NCI-H1105 treated with DMSO at 0.1 percent for 48 hours (cell line): Measurements from ENCODE around the gene USF3.
"Not testable (repeated sequence)": the region's sequence is repeated elsewhere in the genome, so short reads cannot be mapped to it uniquely, and the experiment has no call there.

Experiments
- DNase-seq: peaks from one replicate; lab custom pipeline; 2025; lab: John Stamatoyannopoulos, UW

Gene USF3

GRCh38 chr3:113649174-113649845 lies 47.1 kb downstream of the USF3 start:
- DNase-seq, result no peak

GRCh38 chr3:113648524-113648923 lies 47.9 kb downstream of the USF3 start:
- DNase-seq, result no peak

- DNase-seq, result no peak
Observed at GRCh38 chr3:113643583-113643982, 52.9 kb downstream of the USF3 start.

- DNase-seq, result no peak
Observed at GRCh38 chr3:113638910-113639309, 57.5 kb downstream of the USF3 start.

GRCh38 chr3:113637756-113638155 lies 58.7 kb downstream of the USF3 start:
- no peak for DNase-seq

GRCh38 chr3:113636034-113636433 lies 60.4 kb downstream of the USF3 start:
- not testable (repeated sequence) for DNase-seq

GRCh38 chr3:113634782-113635474 lies 61.5 kb downstream of the USF3 start:
- no peak for DNase-seq

- DNase-seq, result no peak
Observed at GRCh38 chr3:113631573-113631972, 64.9 kb downstream of the USF3 start.

GRCh38 chr3:113630956-113631542 lies 65.4 kb downstream of the USF3 start:
- DNase-seq, result no peak

- no peak for DNase-seq
Observed at GRCh38 chr3:113629584-113630421, 66.6 kb downstream of the USF3 start.

- DNase-seq, result no peak
Observed at GRCh38 chr3:113628788-113629187, 67.7 kb downstream of the USF3 start.

- no peak for DNase-seq
Observed at GRCh38 chr3:113628316-113628715, 68.1 kb downstream of the USF3 start.

- peak; percentile 25 for DNase-seq
Observed at GRCh38 chr3:113626503-113627371, 69.7 kb downstream of the USF3 start.

GRCh38 chr3:113625834-113626233 lies 70.6 kb downstream of the USF3 start:
- no peak for DNase-seq

- no peak for DNase-seq
Observed at GRCh38 chr3:113623811-113624210, 72.6 kb downstream of the USF3 start.

- no peak for DNase-seq
Observed at GRCh38 chr3:113623324-113623723, 73.1 kb downstream of the USF3 start.

GRCh38 chr3:113620091-113620490 lies 76.4 kb downstream of the USF3 start:
- DNase-seq, result no peak

GRCh38 chr3:113617726-113618125 lies 78.7 kb downstream of the USF3 start:
- DNase-seq, result no peak

- DNase-seq, result no peak
Observed at GRCh38 chr3:113615976-113616375, 80.5 kb downstream of the USF3 start.

GRCh38 chr3:113614402-113614801 lies 82.0 kb downstream of the USF3 start:
- DNase-seq, result no peak

- no peak for DNase-seq
Observed at GRCh38 chr3:113607219-113607596, 89.2 kb downstream of the USF3 start.
